Stimulated activated CD8-positive, alpha-beta memory T cell treated with anti-CD3 and anti-CD28 coated beads, Interleukin-4, amount 100 ng/mL, for 1 hour (primary cell): Measurements from ENCODE around the gene ATF5.
"Not testable (repeated sequence)": the region's sequence is repeated elsewhere in the genome, so short reads cannot be mapped to it uniquely, and the experiment has no call there.

Experiments used
- DNase-seq, 2 donors: peaks; one replicate each; pipeline ENCODE4 v3.0.0-alpha.2; 2020; ENCODE audit warnings: low read depth in 2 of 2, low spot score in 1 of 2

The ATF5 gene

GRCh38 chr19:49944567-49944966 is 15.6 kb downstream of the ATF5 start:
- DNase-seq = not testable (repeated sequence)

- DNase-seq = no peak
Observed at GRCh38 chr19:49946415-49946814, 17.4 kb downstream of the ATF5 start.

GRCh38 chr19:49949742-49950589 is 21.0 kb downstream of the ATF5 start:
- no peak for DNase-seq

GRCh38 chr19:49950590-49950948 is 21.6 kb downstream of the ATF5 start:
- no peak for DNase-seq

- DNase-seq = no peak
Observed at GRCh38 chr19:49950956-49951526, 22.0 kb downstream of the ATF5 start.

GRCh38 chr19:49951806-49952478 is 22.9 kb downstream of the ATF5 start:
- DNase-seq = no peak

GRCh38 chr19:49952479-49952836 is 23.5 kb downstream of the ATF5 start:
- DNase-seq = no peak

GRCh38 chr19:49952906-49953305 is 23.9 kb downstream of the ATF5 start:
- no peak for DNase-seq

- DNase-seq = no peak
Observed at GRCh38 chr19:49953416-49953815, 24.4 kb downstream of the ATF5 start.

- DNase-seq = no peak
Observed at GRCh38 chr19:49954092-49954829, 25.3 kb downstream of the ATF5 start.

GRCh38 chr19:49954933-49955332 is 25.9 kb downstream of the ATF5 start:
- no peak for DNase-seq

- no peak for DNase-seq
Observed at GRCh38 chr19:49956115-49956495, 27.1 kb downstream of the ATF5 start.

GRCh38 chr19:49957262-49957915 is 28.4 kb downstream of the ATF5 start:
- DNase-seq = no peak

- not testable (repeated sequence) for DNase-seq
Observed at GRCh38 chr19:49958144-49958543, 29.1 kb downstream of the ATF5 start.

GRCh38 chr19:49958596-49958995 is 29.6 kb downstream of the ATF5 start:
- not testable (repeated sequence) for DNase-seq

GRCh38 chr19:49959892-49960291 is 30.9 kb downstream of the ATF5 start:
- not testable (repeated sequence) for DNase-seq

- not testable (repeated sequence) for DNase-seq
Observed at GRCh38 chr19:49960980-49961379, 32.0 kb downstream of the ATF5 start, which contains the start of gene SIGLEC11. TSS of gene SIGLEC11 (minus strand) at chr19:49961172. CDS start at chr19:49961081, 91 bp downstream.

GRCh38 chr19:49968279-49968922 is 39.4 kb downstream of the ATF5 start:
- no peak for DNase-seq

GRCh38 chr19:49969355-49969754 is 40.4 kb downstream of the ATF5 start:
- not testable (repeated sequence) for DNase-seq

GRCh38 chr19:49971991-49972411 is 43.0 kb downstream of the ATF5 start:
- no peak for DNase-seq
